Peyer's patch (tissue), 4 donors: Measurements from ENCODE around the gene SLBP. TPM values are rescaled to one million over a fixed set of nuclear protein-coding genes. Genes with fewer than 3 reads are reported as not detected.

Source experiments
- DNase-seq, 3 donors: peaks; one replicate each; pipeline ENCODE4 v3.0.0-alpha.2; 2017 to 2019
- H3K27ac ChIP-seq, 4 donors: fragments of 200-600 bp; sonication (generic); one replicate each; pipeline ENCODE4 v1.5.1; 2016 to 2019
- H3K27me3 ChIP-seq, 2 donors: fragments of 200-600 bp; sonication (generic); one replicate each; pipeline ENCODE4 v1.5.1; 2019
- H3K36me3 ChIP-seq, 3 donors: fragments of 200-600 bp; sonication (generic); one replicate each; pipeline ENCODE4 v1.5.1; 2016 to 2019
- H3K4me1 ChIP-seq, 4 donors: fragments of 200-600 bp; sonication (generic); one replicate each; pipeline ENCODE4 v1.5.1; 2016 to 2019
- H3K4me3 ChIP-seq, 4 donors: fragments of 200-600 bp; sonication (generic); 1 replicate in 3 of 4; 2 replicates in 1 of 4; pipeline ENCODE4 v1.5.1; 2016 to 2019; ENCODE audit warnings: mild to moderate bottlenecking in 1 of 4
- H3K9me3 ChIP-seq, 4 donors: fragments of 200-600 bp; sonication (generic); one replicate each; pipeline ENCODE4 v1.5.1; 2016 to 2019; ENCODE audit warnings: mild to moderate bottlenecking in 1 of 4
- POLR2A ChIP-seq, 2 donors: fragments of 450-650 bp; IDR thresholded peaks; one replicate each; pipeline ENCODE4 v1.5.1; 2017; ENCODE audit warnings: antibody characterized with exemption in 2 of 2, mild to moderate bottlenecking in 2 of 2, moderate library complexity in 2 of 2
- total RNA-seq, 4 donors: library from RNA; depleted of rRNA; stranded (reverse); fragments of >200 nt; gene quantifications; one replicate each; pipeline ENCODE4 v1.1.0, GENCODE V29; 2016
- TF ChIP-seq, protein P1 (sequence below), 6 experiments: fragments of 450-650 bp in 4 of 6; fragments of 200-600 bp in 2 of 6; sonication (generic) in 1 of 6; IDR thresholded peaks; one replicate each; pipeline ENCODE4 v1.5.1; 2017 to 2019; ENCODE audit warnings: antibody characterized with exemption in 6 of 6, mild to moderate bottlenecking in 3 of 6, moderate library complexity in 1 of 6

The SLBP gene
- total RNA-seq, 4 donors from 2014 or later, result 18.4 to 86.6 (median 26.2) TPM

- Histone ChIP-seq H3K36me3 (peaks cover 0 to 25% (median 0%) of the 10 kb centered on the region in 3 donors), H3K4me3 (no peak overlapping the region), H3K4me1 (peaks cover 3 to 31% (median 11%) of the 10 kb centered on the region in 4 donors), H3K27me3 (no peaks in the 10 kb centered on the region), H3K9me3 (no peaks in the 10 kb centered on the region), H3K27ac (no peak overlapping the region)
- no peak for DNase-seq
- no peak for TF ChIP-seq POLR2A (IDR thresholded peaks at IDR 0.05)
- TF ChIP-seq, protein P1, sequence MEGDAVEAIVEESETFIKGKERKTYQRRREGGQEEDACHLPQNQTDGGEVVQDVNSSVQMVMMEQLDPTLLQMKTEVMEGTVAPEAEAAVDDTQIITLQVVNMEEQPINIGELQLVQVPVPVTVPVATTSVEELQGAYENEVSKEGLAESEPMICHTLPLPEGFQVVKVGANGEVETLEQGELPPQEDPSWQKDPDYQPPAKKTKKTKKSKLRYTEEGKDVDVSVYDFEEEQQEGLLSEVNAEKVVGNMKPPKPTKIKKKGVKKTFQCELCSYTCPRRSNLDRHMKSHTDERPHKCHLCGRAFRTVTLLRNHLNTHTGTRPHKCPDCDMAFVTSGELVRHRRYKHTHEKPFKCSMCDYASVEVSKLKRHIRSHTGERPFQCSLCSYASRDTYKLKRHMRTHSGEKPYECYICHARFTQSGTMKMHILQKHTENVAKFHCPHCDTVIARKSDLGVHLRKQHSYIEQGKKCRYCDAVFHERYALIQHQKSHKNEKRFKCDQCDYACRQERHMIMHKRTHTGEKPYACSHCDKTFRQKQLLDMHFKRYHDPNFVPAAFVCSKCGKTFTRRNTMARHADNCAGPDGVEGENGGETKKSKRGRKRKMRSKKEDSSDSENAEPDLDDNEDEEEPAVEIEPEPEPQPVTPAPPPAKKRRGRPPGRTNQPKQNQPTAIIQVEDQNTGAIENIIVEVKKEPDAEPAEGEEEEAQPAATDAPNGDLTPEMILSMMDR (IDR thresholded peaks at IDR 0.05), result no peak
Observed at GRCh38 chr4:1730532-1731135, 18.5 kb upstream of the SLBP start.

DNA sequence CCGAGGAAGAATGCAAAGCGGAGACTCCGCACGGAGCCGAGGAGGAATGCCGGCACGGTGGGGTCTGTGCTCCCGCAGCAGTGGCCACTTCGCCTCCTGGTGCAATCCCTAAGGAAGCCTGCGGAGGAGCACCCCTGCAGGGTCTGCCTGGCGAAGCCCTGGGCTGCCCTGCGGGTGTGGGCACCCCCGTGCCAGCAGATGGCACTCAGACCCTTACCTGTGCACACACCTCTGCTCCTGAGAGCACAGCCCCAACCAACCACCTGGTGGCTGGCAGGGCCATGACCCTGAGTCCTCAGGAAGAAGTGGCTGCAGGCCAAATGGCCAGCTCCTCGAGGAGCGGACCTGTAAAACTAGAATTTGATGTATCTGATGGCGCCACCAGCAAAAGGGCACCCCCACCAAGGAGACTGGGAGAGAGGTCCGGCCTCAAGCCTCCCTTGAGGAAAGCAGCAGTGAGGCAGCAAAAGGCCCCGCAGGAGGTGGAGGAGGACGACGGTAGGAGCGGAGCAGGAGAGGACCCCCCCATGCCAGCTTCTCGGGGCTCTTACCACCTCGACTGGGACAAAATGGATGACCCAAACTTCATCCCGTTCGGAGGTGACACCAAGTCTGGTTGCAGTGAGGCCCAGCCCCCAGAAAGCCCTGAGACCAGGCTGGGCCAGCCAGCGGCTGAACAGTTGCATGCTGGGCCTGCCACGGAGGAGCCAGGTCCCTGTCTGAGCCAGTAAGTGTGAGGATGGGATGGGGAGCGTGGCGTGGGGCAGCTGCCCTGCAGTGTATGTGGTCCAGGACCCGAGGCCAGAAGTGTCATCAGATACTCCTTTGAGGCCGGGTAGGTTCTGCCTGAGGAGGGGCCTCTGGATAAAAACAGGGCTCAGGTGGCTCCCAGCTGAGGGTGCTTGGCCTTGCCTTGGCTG is 16.2 kb upstream of the SLBP start:
- Histone ChIP-seq H3K4me3 (peak overlapping the region in 2 of 4 donors; percentile 11 to 24), H3K4me1 (peaks cover 3 to 31% (median 21%) of the 10 kb centered on the region in 4 donors), H3K27ac (peak overlapping the region in 3 of 4 donors; percentile 8 to 67 (median 55)), H3K36me3 (peaks cover 0 to 16% (median 0%) of the 10 kb centered on the region in 3 donors), H3K27me3 (no peaks in the 10 kb centered on the region), H3K9me3 (no peaks in the 10 kb centered on the region)
- TF ChIP-seq, protein P1 (IDR thresholded peaks at IDR 0.05), result no peak
- TF ChIP-seq POLR2A (IDR thresholded peaks at IDR 0.05), result no peak
- no peak for DNase-seq

DNA sequence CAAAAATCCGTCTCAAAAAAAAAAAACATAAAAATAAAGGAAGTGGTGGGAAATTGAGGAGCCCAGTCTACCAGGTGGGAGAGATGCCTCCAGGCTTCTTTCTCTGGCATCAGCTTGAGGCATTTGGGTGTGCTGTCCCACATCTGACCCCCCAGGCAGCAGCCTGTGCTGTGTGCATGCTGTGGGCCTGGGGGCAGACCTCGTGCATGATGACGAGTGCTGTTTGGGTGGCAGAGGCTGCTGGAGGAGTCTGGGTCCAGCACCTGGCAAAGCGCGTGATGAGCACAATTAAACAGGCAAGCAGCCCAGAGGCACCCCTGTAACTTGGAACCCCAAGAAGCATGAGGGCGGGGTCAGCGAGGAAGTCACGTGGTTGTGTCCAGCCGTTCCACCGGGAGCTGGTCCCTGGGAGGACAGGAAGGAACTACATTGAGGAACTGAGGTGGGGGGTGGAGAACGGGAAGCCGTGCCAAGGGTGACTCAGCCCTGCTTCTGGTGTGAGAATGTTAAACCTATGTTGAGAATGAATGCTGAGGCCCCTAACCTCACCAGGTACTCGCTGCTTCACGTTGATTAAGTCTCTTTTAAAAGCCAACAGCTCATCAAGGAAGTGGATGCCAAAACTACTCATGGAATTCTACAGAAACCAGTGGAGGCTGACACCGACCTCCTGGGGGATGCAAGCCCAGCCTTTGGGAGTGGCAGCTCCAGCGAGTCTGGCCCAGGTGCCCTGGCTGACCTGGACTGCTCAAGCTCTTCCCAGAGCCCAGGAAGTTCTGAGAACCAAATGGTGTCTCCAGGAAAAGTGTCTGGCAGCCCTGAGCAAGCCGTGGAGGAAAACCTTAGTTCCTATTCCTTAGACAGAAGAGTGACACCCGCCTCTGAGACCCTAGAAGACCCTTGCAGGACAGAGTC is 15.3 kb upstream of the SLBP start:
- H3K27ac ChIP-seq, result peak overlapping the region; percentile 6 to 67 (median 32)
- no peaks in the 10 kb centered on the region for H3K27me3 ChIP-seq
- peaks cover 3 to 39% (median 28%) of the 10 kb centered on the region in 4 donors for H3K4me1 ChIP-seq
- TF ChIP-seq POLR2A (IDR thresholded peaks at IDR 0.05), result no peak
- TF ChIP-seq, protein P1 (IDR thresholded peaks at IDR 0.05), result no peak
- H3K4me3 ChIP-seq, result peak overlapping the region in 2 of 4 donors; percentile 11 to 24
- peaks cover 0 to 8% (median 0%) of the 10 kb centered on the region in 3 donors for H3K36me3 ChIP-seq
- no peaks in the 10 kb centered on the region for H3K9me3 ChIP-seq
- peak in 2 of 3 donors; percentile 81 to 85 for DNase-seq

DNA sequence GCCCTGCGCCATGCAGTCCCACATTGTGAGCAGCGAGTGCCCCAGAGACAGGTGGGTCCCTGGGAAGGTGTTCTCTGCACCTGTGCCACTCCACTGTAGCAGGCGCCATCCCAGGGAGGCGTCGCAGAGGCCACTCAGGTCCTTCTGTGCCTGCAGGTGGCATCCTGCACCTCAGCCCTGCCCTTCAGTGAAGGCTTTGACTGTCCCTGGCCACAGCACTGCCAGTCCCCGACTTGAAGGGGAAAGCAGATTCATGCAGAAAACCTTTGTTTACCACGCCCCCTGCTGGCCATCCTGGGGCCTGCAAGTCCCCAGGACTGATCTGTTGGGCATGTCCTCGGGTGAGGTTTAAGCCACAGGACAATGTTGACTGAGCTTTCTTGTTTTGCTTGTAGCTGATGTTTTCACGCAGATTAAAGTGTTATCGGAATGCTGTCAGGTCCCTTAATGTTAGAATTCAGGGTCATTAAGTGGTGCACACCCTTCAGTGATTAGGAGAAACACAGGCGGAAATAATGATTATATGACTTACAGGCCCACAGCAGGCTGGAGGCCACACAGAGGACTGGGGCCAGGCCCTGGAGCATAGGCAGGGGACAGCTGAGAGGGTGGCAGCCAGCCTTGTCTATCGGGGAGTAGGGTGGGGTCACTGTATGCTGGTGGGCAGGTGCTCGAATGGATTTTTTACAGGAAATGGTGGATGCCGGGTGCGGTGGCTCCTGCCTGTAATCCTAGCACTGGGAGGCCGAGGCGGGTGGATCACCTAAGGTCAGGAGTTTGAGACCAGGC is 14.2 kb upstream of the SLBP start:
- peak; percentile 92 to 97 (median 93) for DNase-seq
- Histone ChIP-seq H3K36me3 (peaks cover 0 to 8% (median 0%) of the 10 kb centered on the region in 3 donors), H3K4me3 (no peak overlapping the region), H3K9me3 (no peaks in the 10 kb centered on the region), H3K27ac (peak overlapping the region in 3 of 4 donors; percentile 36 to 67 (median 55)), H3K27me3 (no peaks in the 10 kb centered on the region), H3K4me1 (peaks cover 3 to 49% (median 37%) of the 10 kb centered on the region in 4 donors)
- TF ChIP-seq, protein P1 (IDR thresholded peaks at IDR 0.05), result peak; percentile 94 to 98 (median 96)
- no peak for TF ChIP-seq POLR2A (IDR thresholded peaks at IDR 0.05)
